Stimulated activated CD4-positive, alpha-beta T cell treated with anti-CD3 and anti-CD28 coated beads, Interleukin-4, amount 100 ng/mL, for 1 hour (primary cell): ENCODE results near the gene GUCA1A.
"Not testable (repeated sequence)": the region's sequence is repeated elsewhere in the genome, so short reads cannot be mapped to it uniquely, and the experiment has no call there.

Experiments used
- DNase-seq: peaks from one replicate; pipeline ENCODE4 v3.0.0-alpha.2; 2020

Gene GUCA1A

GRCh38 chr6:42148058-42148457 is 25.1 kb upstream of the GUCA1A start:
- no peak for DNase-seq

- DNase-seq, result no peak
Measured at GRCh38 chr6:42150254-42150653, 22.9 kb upstream of the GUCA1A start.

- DNase-seq, result no peak
Measured at GRCh38 chr6:42152024-42152423, 21.1 kb upstream of the GUCA1A start.

GRCh38 chr6:42152528-42153213 is 20.5 kb upstream of the GUCA1A start:
- DNase-seq, result not testable (repeated sequence)

GRCh38 chr6:42153921-42154320 is 19.2 kb upstream of the GUCA1A start:
- no peak for DNase-seq

- no peak for DNase-seq
Measured at GRCh38 chr6:42154461-42155209, 18.5 kb upstream of the GUCA1A start.

- DNase-seq, result no peak
Measured at GRCh38 chr6:42155293-42155692, 17.9 kb upstream of the GUCA1A start.

- DNase-seq, result no peak
Measured at GRCh38 chr6:42156638-42157037, 16.5 kb upstream of the GUCA1A start.

GRCh38 chr6:42158011-42158410 is 15.2 kb upstream of the GUCA1A start:
- no peak for DNase-seq

GRCh38 chr6:42158631-42159030 is 14.5 kb upstream of the GUCA1A start:
- no peak for DNase-seq

GRCh38 chr6:42159431-42160024 is 13.6 kb upstream of the GUCA1A start:
- no peak for DNase-seq

GRCh38 chr6:42162384-42162783 is 10.8 kb upstream of the GUCA1A start:
- no peak for DNase-seq

- DNase-seq, result no peak
Measured at GRCh38 chr6:42162812-42163211, 10.4 kb upstream of the GUCA1A start.

GRCh38 chr6:42163981-42164380 is 9.2 kb upstream of the GUCA1A start:
- no peak for DNase-seq

- DNase-seq, result no peak
Measured at GRCh38 chr6:42165016-42165415, 8.1 kb upstream of the GUCA1A start.

GRCh38 chr6:42166444-42167141 is 6.6 kb upstream of the GUCA1A start:
- DNase-seq, result peak; percentile 69

GRCh38 chr6:42168650-42169049 is 4.5 kb upstream of the GUCA1A start:
- DNase-seq, result no peak

GRCh38 chr6:42169780-42170179 is 3.4 kb upstream of the GUCA1A start:
- not testable (repeated sequence) for DNase-seq

- no peak for DNase-seq
Measured at GRCh38 chr6:42171813-42172581, 1.2 kb upstream of the GUCA1A start.

GRCh38 chr6:42175860-42176259 is 2.7 kb downstream of the GUCA1A start:
- DNase-seq, result no peak

- DNase-seq, result no peak
Measured at GRCh38 chr6:42176981-42177380, 3.8 kb downstream of the GUCA1A start.

GRCh38 chr6:42177514-42178364 is 4.6 kb downstream of the GUCA1A start:
- DNase-seq, result peak; percentile 23
